H1 (cell line): Measurements from ENCODE around the gene FAT1. TPM values are rescaled to one million over a fixed set of nuclear protein-coding genes. Genes with fewer than 3 reads are reported as not detected.

Experiments
- CTCF ChIA-PET: fragments of 300-600 bp; sonication (Branson Sonifier 250); formaldehyde crosslinking; loops from one replicate; lab custom pipeline; 2021; ENCODE audit not compliant: partially characterized antibody; lab: Charles Lee
- POLR2A ChIA-PET: fragments of 300-600 bp; sonication (Branson Sonifier 250); formaldehyde crosslinking; loops from one replicate; lab custom pipeline; 2021; ENCODE audit warnings: inconsistent platforms; ENCODE audit not compliant: partially characterized antibody; lab: Charles Lee
- DNase-seq, 2 experiments: peaks; one replicate each; pipeline versions ENCODE4 v3.0.0 to v3.0.0-alpha.2; 2010 to 2022; ENCODE audit warnings: low spot score in 2 of 2, low read depth in 1 of 2, mixed read lengths in 1 of 2
- FAIRE-seq: peaks from 2 replicates; lab custom pipeline; 2011; peaks lifted over from hg19 to GRCh38; lab: Jason Lieb, UNC
- H2AFZ ChIP-seq: 2 replicates; pipeline ENCODE4 v1.8.1; 2012; ENCODE audit warnings: low read length, inconsistent platforms
- H2AK5ac ChIP-seq: 2 replicates; pipeline ENCODE4 v1.6.1; 2013; ENCODE audit warnings: low read depth, low read length
- H2BK120ac ChIP-seq: replicated peaks from 2 replicates; pipeline ENCODE3; 2013; ENCODE audit warnings: low read depth, low read length, inconsistent platforms
- H2BK12ac ChIP-seq: 2 replicates; pipeline ENCODE4 v1.6.1; 2013; ENCODE audit warnings: low read depth, low read length
- H2BK15ac ChIP-seq: 2 replicates; pipeline ENCODE4 v1.6.1; 2013; ENCODE audit warnings: low read length
- H2BK20ac ChIP-seq: 2 replicates; pipeline ENCODE4 v1.6.1; 2013; ENCODE audit warnings: low read length
- H2BK5ac ChIP-seq: 2 replicates; pipeline ENCODE4 v1.6.1; 2013; ENCODE audit warnings: low read depth, low read length
- H3K14ac ChIP-seq: 2 replicates; pipeline ENCODE4 v1.6.1; 2013; ENCODE audit warnings: inconsistent platforms; ENCODE audit not compliant: insufficient read length
- H3K18ac ChIP-seq: 2 replicates; pipeline ENCODE4 v1.6.1; 2013; ENCODE audit warnings: low read length; ENCODE audit errors: extremely low read depth
- H3K23ac ChIP-seq: 2 replicates; pipeline ENCODE4 v1.6.1; 2013; ENCODE audit warnings: inconsistent platforms; ENCODE audit not compliant: insufficient read length
- H3K23me2 ChIP-seq: 2 replicates; pipeline ENCODE4 v1.6.1; 2013; ENCODE audit warnings: low read depth, low read length
- H3K27ac ChIP-seq: 2 replicates; pipeline ENCODE4 v1.6.1; 2011; ENCODE audit warnings: low read depth, low read length, inconsistent platforms
- H3K27me3 ChIP-seq, 4 experiments: replicated peaks in 1 of 4; 1 replicate in 1 of 4; 2 replicates in 3 of 4; pipeline versions ENCODE4 v1.6.1 to v1.8.1; 2011 to 2013; ENCODE audit warnings: low read length in 3 of 4, mild to moderate bottlenecking in 3 of 4, inconsistent platforms in 2 of 4, mixed read lengths in 2 of 4, moderate library complexity in 1 of 4; ENCODE audit not compliant: control insufficient read depth in 3 of 4, insufficient read depth in 3 of 4; ENCODE audit errors: extremely low read depth in 1 of 4
- H3K36me3 ChIP-seq, 4 experiments: 2 replicates each; pipeline versions ENCODE4 v1.6.1 to v1.8.1; 2011 to 2013; ENCODE audit warnings: mild to moderate bottlenecking in 4 of 4, low read length in 3 of 4, moderate library complexity in 2 of 4, control low read depth in 1 of 4, inconsistent platforms in 1 of 4; ENCODE audit not compliant: insufficient read depth in 4 of 4, control insufficient read depth in 2 of 4
- H3K4ac ChIP-seq: replicated peaks from 2 replicates; pipeline ENCODE3; 2013; ENCODE audit warnings: low read length, low read depth, mixed read lengths, inconsistent platforms; ENCODE audit not compliant: insufficient read length
- H3K4me1 ChIP-seq, 4 experiments: replicated peaks in 1 of 4; 1 replicate in 1 of 4; 2 replicates in 3 of 4; pipeline versions ENCODE4 v1.6.1 to v1.8.1; 2011 to 2013; ENCODE audit warnings: low read length in 3 of 4, inconsistent platforms in 2 of 4, mixed read lengths in 1 of 4; ENCODE audit not compliant: insufficient read depth in 4 of 4, control insufficient read depth in 3 of 4
- H3K4me2 ChIP-seq, 2 experiments: 2 replicates each; pipeline versions ENCODE4 v1.6.1 to v1.8.1; 2011 to 2013; ENCODE audit warnings: low read depth in 2 of 2, low read length in 2 of 2, control low read depth in 1 of 2, inconsistent platforms in 1 of 2, mild to moderate bottlenecking in 1 of 2; ENCODE audit not compliant: insufficient read depth in 1 of 2
- H3K4me3 ChIP-seq, 4 experiments: fragments of 200-600, 300-600 bp in 1 of 4; sonication (generic), shearing (Covaris generic), sonication (Bioruptor Twin) in 1 of 4; 2 replicates each; pipeline versions ENCODE4 v1.5.1 to v1.8.1; 2011 to 2016; ENCODE audit warnings: low read length in 4 of 4, low read depth in 3 of 4, control low read depth in 2 of 4, inconsistent platforms in 2 of 4, mild to moderate bottlenecking in 2 of 4, mixed read lengths in 1 of 4, moderate library complexity in 1 of 4; ENCODE audit not compliant: insufficient read depth in 2 of 4; ENCODE audit errors: extremely low read depth in 1 of 4
- H3K56ac ChIP-seq: replicated peaks from 2 replicates; pipeline ENCODE3; 2013; ENCODE audit warnings: low read depth, mild to moderate bottlenecking, mixed read lengths, low read length, inconsistent platforms; ENCODE audit not compliant: insufficient read length
- H3K79me1 ChIP-seq: 2 replicates; pipeline ENCODE4 v1.6.1; 2013; ENCODE audit warnings: low read depth, low read length, control low read depth
- H3K79me2 ChIP-seq, 2 experiments: 2 replicates each; pipeline versions ENCODE4 v1.6.1 to v1.8.1; 2012 to 2013; ENCODE audit warnings: low read length in 2 of 2, mild to moderate bottlenecking in 2 of 2, inconsistent platforms in 1 of 2; ENCODE audit not compliant: insufficient read depth in 2 of 2, control insufficient read depth in 1 of 2
- H3K9ac ChIP-seq, 4 experiments: replicated peaks in 1 of 4; 1 replicate in 1 of 4; 2 replicates in 3 of 4; pipeline versions ENCODE4 v1.6.1 to v1.8.1; 2011 to 2013; ENCODE audit warnings: low read depth in 3 of 4, low read length in 3 of 4, control low read depth in 2 of 4, mild to moderate bottlenecking in 2 of 4, moderate library complexity in 2 of 4, inconsistent platforms in 1 of 4; ENCODE audit errors: extremely low read depth in 1 of 4
- H3K9me3 ChIP-seq, 2 experiments: 2 replicates each; pipeline versions ENCODE4 v1.6.1 to v1.8.1; 2012 to 2013; ENCODE audit warnings: mild to moderate bottlenecking in 2 of 2, moderate library complexity in 2 of 2, control low read depth in 1 of 2, inconsistent platforms in 1 of 2, low read depth in 1 of 2, low read length in 1 of 2, mixed read lengths in 1 of 2; ENCODE audit not compliant: insufficient read depth in 2 of 2
- H4K20me1 ChIP-seq, 2 experiments: replicated peaks in 1 of 2; 2 replicates each; pipeline versions ENCODE3 to v1.8.1; 2011 to 2013; ENCODE audit warnings: inconsistent platforms in 2 of 2, low read length in 2 of 2, mild to moderate bottlenecking in 1 of 2; ENCODE audit not compliant: insufficient read depth in 2 of 2, control insufficient read depth in 1 of 2
- H4K5ac ChIP-seq: 2 replicates; pipeline ENCODE4 v1.6.1; 2013; ENCODE audit warnings: low read length, low read depth, mixed read lengths, inconsistent platforms; ENCODE audit not compliant: insufficient read length
- H4K8ac ChIP-seq: 2 replicates; pipeline ENCODE4 v1.8.0; 2013; ENCODE audit warnings: mild to moderate bottlenecking, moderate library complexity, low read length, inconsistent platforms; ENCODE audit not compliant: insufficient read depth; ENCODE audit errors: extremely low read depth
- H4K91ac ChIP-seq: replicated peaks from 2 replicates; pipeline ENCODE3; 2013; ENCODE audit warnings: low read length, mixed read lengths, inconsistent platforms; ENCODE audit not compliant: insufficient read length
- ASH2L ChIP-seq: fragments of 200-600, 300-600 bp; sonication (generic); IDR thresholded peaks from one replicate; pipeline ENCODE4 v1.7.1; 2017; ENCODE audit warnings: low read length
- CBX5 ChIP-seq: fragments of 300-800, 300-1000 bp; sonication (generic); IDR thresholded peaks from 2 replicates; pipeline ENCODE4 v1.7.1; 2016; ENCODE audit warnings: antibody characterized with exemption, low read length, low read depth
- EP300 ChIP-seq, 2 experiments: IDR thresholded peaks; 1 replicate in 1 of 2; 2 replicates in 1 of 2; pipeline ENCODE4 v1.6.1; 2011 to 2012; ENCODE audit warnings: low read depth in 2 of 2, low read length in 2 of 2, mild to moderate bottlenecking in 2 of 2, borderline replicate concordance in 1 of 2, inconsistent platforms in 1 of 2, moderate library complexity in 1 of 2
- GTF2F1 ChIP-seq: IDR thresholded peaks from 2 replicates; pipeline ENCODE4 v1.6.1; 2012; ENCODE audit warnings: low read depth, low read length, improper control_type of control experiment, borderline replicate concordance
- HDAC2 ChIP-seq, 2 experiments: fragments of 300-600 bp in 1 of 2; sonication (generic) in 1 of 2; IDR thresholded peaks; 2 replicates each; pipeline ENCODE4 v1.6.1; 2011 to 2012; ENCODE audit warnings: low read depth in 2 of 2, low read length in 2 of 2, mild to moderate bottlenecking in 2 of 2, moderate library complexity in 2 of 2, borderline replicate concordance in 1 of 2, inconsistent platforms in 1 of 2
- MAFK ChIP-seq: IDR thresholded peaks from 2 replicates; pipeline ENCODE4 v1.6.1; 2012; ENCODE audit warnings: low read depth, mild to moderate bottlenecking, improper control_type of control experiment, low read length
- POU5F1 ChIP-seq: IDR thresholded peaks from 2 replicates; pipeline ENCODE4 v1.6.1; 2011; ENCODE audit warnings: low read depth, mild to moderate bottlenecking, low read length, moderate library complexity
- SAP30 ChIP-seq: fragments of 300-600 bp; sonication (generic); IDR thresholded peaks from 2 replicates; pipeline ENCODE4 v1.7.1; 2012; ENCODE audit warnings: low read length, moderate library complexity, mild to moderate bottlenecking, inconsistent platforms; ENCODE audit not compliant: insufficient read depth, insufficient replicate concordance
- TAF7 ChIP-seq: optimal IDR thresholded peaks from 2 replicates; pipeline ENCODE3; 2011; ENCODE audit warnings: low read depth, mild to moderate bottlenecking, inconsistent platforms, low read length, moderate library complexity, borderline replicate concordance
- WGBS, 2 experiments: shearing (Covaris generic) in 1 of 2; methylation state at CpG; one replicate each; pipeline versions ENCODE4 v1.1.6 to v1.1.7; 2013 to 2015; ENCODE audit warnings: low lambda C conversion rate in 2 of 2, mixed read lengths in 2 of 2, inconsistent platforms in 1 of 2, low coverage in 1 of 2, missing lambda C conversion rate in 1 of 2; ENCODE audit not compliant: insufficient replicate concordance in 2 of 2, insufficient coverage in 1 of 2, insufficient read length in 1 of 2; ENCODE audit errors: extremely low coverage in 1 of 2, missing lambda C conversion rate in 1 of 2; 5-methylcytosine and 5-hydroxymethylcytosine counted together
- polyA plus RNA-seq, 7 experiments: library from polyadenylated mRNA; depleted of rRNA in 3 of 7; stranded (reverse) in 5 of 7; unstranded in 2 of 7; fragments of >200 nt in 5 of 7; fragments of 200-250 nt in 2 of 7; gene quantifications; 1 replicate in 5 of 7; 2 replicates in 1 of 7; 4 replicates in 1 of 7; pipeline versions ENCODE4 v1.2.1 to v1.2.3, GENCODE V29; 2011 to 2013; ENCODE audit warnings: missing spikeins in 2 of 7, mixed read lengths in 2 of 7
- total RNA-seq: library from RNA; stranded (reverse); fragmentation: NEBNext Ultra II Directional; extraction: Animal tissue kit (Norgen Biotek cat#: 25700); gene quantifications from 2 replicates; pipeline ENCODE4 v1.2.1, GENCODE V29; 2021
- TF ChIP-seq, protein P1 (sequence below), 3 experiments: IDR thresholded peaks; 1 replicate in 2 of 3; 2 replicates in 1 of 3; pipeline versions ENCODE4 v1.5.1 to v1.6.1; 2011; ENCODE audit warnings: low read length in 3 of 3, mild to moderate bottlenecking in 3 of 3, inconsistent platforms in 2 of 3, low read depth in 1 of 3, moderate library complexity in 1 of 3; ENCODE audit not compliant: insufficient read depth in 1 of 3; ENCODE audit errors: control extremely low read depth in 1 of 3

The FAT1 gene
- total and polyA plus RNA-seq, 2 of the 8 experiments (the other 6 are each of a cell fraction or from before 2014, with no cell fraction given): 94.4 to 137 TPM

DNA sequence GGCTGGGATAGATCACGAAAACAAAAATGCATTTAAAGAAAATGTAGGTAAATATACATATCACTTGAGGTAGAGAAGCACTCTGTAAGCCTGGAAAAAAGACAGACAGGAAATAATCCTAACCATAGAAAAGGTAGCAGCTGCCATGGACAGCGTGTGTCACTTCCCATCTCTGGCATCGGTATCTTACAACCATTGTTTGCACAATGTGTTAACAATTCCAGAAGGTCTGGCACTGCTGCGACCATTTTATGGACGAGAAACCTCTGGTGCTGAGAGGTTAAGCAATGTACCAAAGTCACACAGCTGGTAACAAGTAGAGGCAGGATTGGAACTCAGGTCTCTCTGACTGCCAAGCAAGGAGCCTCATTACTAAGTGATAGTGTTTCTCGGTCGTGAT is 166.6 kb downstream of the FAT1 start:
- no peak overlapping the region for H4K5ac ChIP-seq
- H4K91ac ChIP-seq: no peak overlapping the region
- no peak overlapping the region for H3K4me3 ChIP-seq
- 82% methylated on average over 7 of the region's 7 CpGs; no CpG with 5 or more reads in 1 of the 2 experiments for WGBS, 2 experiments
- H3K56ac ChIP-seq: no peak overlapping the region
- no peaks in the 10 kb centered on the region for H3K9me3 ChIP-seq
- H4K20me1 ChIP-seq: no peaks in the 10 kb centered on the region
- no peak overlapping the region for H3K4me2 ChIP-seq
- no peak overlapping the region for H2BK12ac ChIP-seq
- H3K23me2 ChIP-seq: peaks cover 4% of the 10 kb centered on the region; the same call in 1 of the 2 replicates
- ChIA-PET POLR2A (interaction anchor here (1.4 kb wide), 1 partner anchor 163 kb away, joined by 3 read pairs; no protein-coding TSS in a partner anchor), CTCF (interaction anchor here (0.6 to 4.0 kb wide), 6 partner anchors 18 to 260 kb away, joined by 3 to 26 read pairs (median 3); no protein-coding TSS in a partner anchor)
- no peak overlapping the region for H3K23ac ChIP-seq
- no peak overlapping the region for H2AK5ac ChIP-seq
- no peak overlapping the region for H4K8ac ChIP-seq
- no peak overlapping the region for H3K18ac ChIP-seq
- peaks cover 0 to 5% (median 0%) of the 10 kb centered on the region in 4 experiments; a peak in 2 of 7 replicates for H3K4me1 ChIP-seq
- H3K79me2 ChIP-seq: no peaks in the 10 kb centered on the region
- H3K4ac ChIP-seq: no peak overlapping the region
- H2BK15ac ChIP-seq: no peak overlapping the region
- H3K14ac ChIP-seq: no peak overlapping the region
- peaks cover 0 to 10% (median 6%) of the 10 kb centered on the region in 4 experiments; a peak in 6 of 7 replicates for H3K27me3 ChIP-seq
- no peaks in the 10 kb centered on the region for H3K79me1 ChIP-seq
- no peak for DNase-seq
- no peak overlapping the region for H2AFZ ChIP-seq
- H2BK20ac ChIP-seq: no peak overlapping the region
- H2BK5ac ChIP-seq: no peak overlapping the region
- FAIRE-seq: no peak
- TF ChIP-seq HDAC2 (IDR thresholded peaks at IDR 0.05; ENCODE audit: borderline replicate concordance in 1 of 2, low read depth in 2 of 2, low read length in 2 of 2): no peak
- no peak for TF ChIP-seq POU5F1
- TF ChIP-seq MAFK: no peak
- no peak for TF ChIP-seq TAF7
- no peak for TF ChIP-seq SAP30
- TF ChIP-seq EP300 (IDR thresholded peaks at IDR 0.05; ENCODE audit: borderline replicate concordance in 1 of 2, low read depth in 2 of 2, low read length in 2 of 2): no peak
- TF ChIP-seq ASH2L: no peak
- no peak for TF ChIP-seq CBX5
- TF ChIP-seq, protein P1, sequence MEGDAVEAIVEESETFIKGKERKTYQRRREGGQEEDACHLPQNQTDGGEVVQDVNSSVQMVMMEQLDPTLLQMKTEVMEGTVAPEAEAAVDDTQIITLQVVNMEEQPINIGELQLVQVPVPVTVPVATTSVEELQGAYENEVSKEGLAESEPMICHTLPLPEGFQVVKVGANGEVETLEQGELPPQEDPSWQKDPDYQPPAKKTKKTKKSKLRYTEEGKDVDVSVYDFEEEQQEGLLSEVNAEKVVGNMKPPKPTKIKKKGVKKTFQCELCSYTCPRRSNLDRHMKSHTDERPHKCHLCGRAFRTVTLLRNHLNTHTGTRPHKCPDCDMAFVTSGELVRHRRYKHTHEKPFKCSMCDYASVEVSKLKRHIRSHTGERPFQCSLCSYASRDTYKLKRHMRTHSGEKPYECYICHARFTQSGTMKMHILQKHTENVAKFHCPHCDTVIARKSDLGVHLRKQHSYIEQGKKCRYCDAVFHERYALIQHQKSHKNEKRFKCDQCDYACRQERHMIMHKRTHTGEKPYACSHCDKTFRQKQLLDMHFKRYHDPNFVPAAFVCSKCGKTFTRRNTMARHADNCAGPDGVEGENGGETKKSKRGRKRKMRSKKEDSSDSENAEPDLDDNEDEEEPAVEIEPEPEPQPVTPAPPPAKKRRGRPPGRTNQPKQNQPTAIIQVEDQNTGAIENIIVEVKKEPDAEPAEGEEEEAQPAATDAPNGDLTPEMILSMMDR (IDR thresholded peaks at IDR 0.05; ENCODE audit: control extremely low read depth in 1 of 3, insufficient read depth in 1 of 3, low read depth in 1 of 3, low read length in 3 of 3): no peak
- TF ChIP-seq GTF2F1: no peak
- H3K36me3 ChIP-seq: no peaks in the 10 kb centered on the region
- no peak overlapping the region for H2BK120ac ChIP-seq
- no peak overlapping the region for H3K27ac ChIP-seq
- H3K9ac ChIP-seq: no peak overlapping the region
